Muscle layer of colon (tissue), 2 donors: ENCODE results near the gene FAM47E.

ENCODE experiments used
- H3K27ac ChIP-seq: one replicate; pipeline ENCODE4 v1.7.0; 2013; ENCODE audit warnings: low read depth, mild to moderate bottlenecking, low read length, moderate library complexity
- H3K27me3 ChIP-seq, 2 donors: one replicate each; pipeline ENCODE4 v1.7.0; 2013; ENCODE audit warnings: low read length in 2 of 2, mild to moderate bottlenecking in 2 of 2; ENCODE audit not compliant: insufficient read depth in 2 of 2, control insufficient read depth in 1 of 2
- H3K36me3 ChIP-seq: one replicate; pipeline ENCODE4 v1.7.0; 2013; ENCODE audit warnings: mild to moderate bottlenecking, low read length; ENCODE audit not compliant: insufficient read depth
- H3K4me1 ChIP-seq: one replicate; pipeline ENCODE4 v1.7.0; 2013; ENCODE audit warnings: mild to moderate bottlenecking, low read length; ENCODE audit not compliant: insufficient read depth
- H3K4me3 ChIP-seq, 2 donors: one replicate each; pipeline ENCODE4 v1.7.0; 2013; ENCODE audit warnings: low read length in 2 of 2, low read depth in 1 of 2, mild to moderate bottlenecking in 1 of 2, moderate library complexity in 1 of 2
- H3K9ac ChIP-seq: one replicate; pipeline ENCODE4 v1.7.0; 2013; ENCODE audit warnings: low read length
- H3K9me3 ChIP-seq: one replicate; pipeline ENCODE4 v1.7.0; 2013; ENCODE audit warnings: mild to moderate bottlenecking, low read length
- donor health status: abdominal sarcoma.
- donor health status: Adenocarcinoma of cecum.

FAM47E gene

GRCh38 chr4:76212851-76213414, 38.6 kb upstream of the FAM47E start:
- no peaks in the 10 kb centered on the region for H3K27me3 ChIP-seq
- H3K36me3 ChIP-seq: no peaks in the 10 kb centered on the region
- H3K27ac ChIP-seq: peak overlapping the region; percentile 98
- H3K9ac ChIP-seq: peak overlapping the region; percentile 87
- peak overlapping the region; percentile 71 to 93 for H3K4me3 ChIP-seq
- H3K9me3 ChIP-seq: no peaks in the 10 kb centered on the region
- peaks cover 53% of the 10 kb centered on the region for H3K4me1 ChIP-seq

- H3K9ac ChIP-seq: peak within 1 kb of the TSS; percentile 95
- no peaks in the 10 kb centered on the region for H3K27me3 ChIP-seq
- H3K4me1 ChIP-seq: peaks cover 47% of the 10 kb centered on the region
Observed at GRCh38 chr4:76213415-76214176, 37.9 kb upstream of the FAM47E start, which contains the start of gene SCARB2. Gene SCARB2 (minus strand): TSS chr4:76213824. CDS start chr4:76213543, 281 bp downstream.

GRCh38 chr4:76214177-76214675, 37.3 kb upstream of the FAM47E start:
- Histone ChIP-seq H3K27me3 (no peaks in the 10 kb centered on the region), H3K36me3 (no peaks in the 10 kb centered on the region), H3K27ac (peak overlapping the region; percentile 100), H3K9ac (peak overlapping the region; percentile 95), H3K9me3 (no peaks in the 10 kb centered on the region), H3K4me3 (peak overlapping the region; percentile 84 to 93), H3K4me1 (peaks cover 43% of the 10 kb centered on the region)

More at GRCh38 chr4:76213415-76214176, 37.9 kb upstream of the FAM47E start, which contains the start of gene SCARB2:
- Histone ChIP-seq H3K27ac (peak within 1 kb of the TSS; percentile 100), H3K4me3 (peak within 1 kb of the TSS; percentile 84 to 93), H3K9me3 (no peaks in the 10 kb centered on the region), H3K36me3 (no peaks in the 10 kb centered on the region)

- Histone ChIP-seq H3K27ac (no peak overlapping the region), H3K27me3 (no peaks in the 10 kb centered on the region), H3K4me1 (peaks cover 35% of the 10 kb centered on the region), H3K4me3 (no peak overlapping the region), H3K9me3 (no peaks in the 10 kb centered on the region), H3K36me3 (no peaks in the 10 kb centered on the region), H3K9ac (no peak overlapping the region)
Observed at GRCh38 chr4:76215077-76215476, 36.4 kb upstream of the FAM47E start.

- Histone ChIP-seq H3K27ac (no peak overlapping the region), H3K9ac (no peak overlapping the region), H3K9me3 (no peaks in the 10 kb centered on the region), H3K4me3 (no peak overlapping the region), H3K36me3 (no peaks in the 10 kb centered on the region), H3K4me1 (peaks cover 20% of the 10 kb centered on the region), H3K27me3 (no peaks in the 10 kb centered on the region)
Observed at GRCh38 chr4:76216524-76216923, 35.0 kb upstream of the FAM47E start.

- Histone ChIP-seq H3K36me3 (no peaks in the 10 kb centered on the region), H3K4me3 (no peak overlapping the region), H3K27me3 (no peaks in the 10 kb centered on the region), H3K27ac (no peak overlapping the region), H3K9ac (no peak overlapping the region), H3K4me1 (peaks cover 14% of the 10 kb centered on the region), H3K9me3 (no peaks in the 10 kb centered on the region)
Observed at GRCh38 chr4:76216975-76217814, 34.3 kb upstream of the FAM47E start.

- Histone ChIP-seq H3K27ac (no peak overlapping the region), H3K9me3 (no peaks in the 10 kb centered on the region), H3K27me3 (no peaks in the 10 kb centered on the region), H3K4me1 (peaks cover 6% of the 10 kb centered on the region), H3K9ac (no peak overlapping the region), H3K4me3 (no peak overlapping the region), H3K36me3 (no peaks in the 10 kb centered on the region)
Observed at GRCh38 chr4:76219299-76220055, 32.0 kb upstream of the FAM47E start.

GRCh38 chr4:76224171-76224570, 27.4 kb upstream of the FAM47E start:
- Histone ChIP-seq H3K4me3 (no peak overlapping the region), H3K36me3 (no peaks in the 10 kb centered on the region), H3K9ac (no peak overlapping the region), H3K27me3 (no peaks in the 10 kb centered on the region), H3K9me3 (no peaks in the 10 kb centered on the region), H3K4me1 (no peaks in the 10 kb centered on the region), H3K27ac (no peak overlapping the region)

- no peaks in the 10 kb centered on the region for H3K4me1 ChIP-seq
- H3K4me3 ChIP-seq: no peak overlapping the region
- H3K9me3 ChIP-seq: no peaks in the 10 kb centered on the region
- no peak overlapping the region for H3K27ac ChIP-seq
- no peaks in the 10 kb centered on the region for H3K36me3 ChIP-seq
- no peak overlapping the region for H3K9ac ChIP-seq
- H3K27me3 ChIP-seq: no peaks in the 10 kb centered on the region
Observed at GRCh38 chr4:76226418-76226817, 25.1 kb upstream of the FAM47E start.

- Histone ChIP-seq H3K4me1 (no peaks in the 10 kb centered on the region), H3K27ac (no peak overlapping the region), H3K9me3 (no peaks in the 10 kb centered on the region), H3K27me3 (no peaks in the 10 kb centered on the region), H3K4me3 (no peak overlapping the region), H3K9ac (no peak overlapping the region), H3K36me3 (no peaks in the 10 kb centered on the region)
Observed at GRCh38 chr4:76232681-76233080, 18.8 kb upstream of the FAM47E start.
